H9 (cell line): ENCODE results near the gene SRBD1. TPM values are rescaled to one million over a fixed set of nuclear protein-coding genes. Genes with fewer than 3 reads are reported as not detected.

Experiments
- DNase-seq: peaks from one replicate; pipeline ENCODE4 v3.0.0-alpha.2; 2017
- H2AFZ ChIP-seq: one replicate; pipeline ENCODE4 v1.6.1; 2013; ENCODE audit warnings: mild to moderate bottlenecking, low read length, control low read depth, moderate library complexity
- H2AK5ac ChIP-seq: 2 replicates; pipeline ENCODE4 v1.6.1; 2013; ENCODE audit warnings: low read length, control low read depth, mixed read lengths; ENCODE audit not compliant: insufficient read length
- H2BK120ac ChIP-seq: one replicate; pipeline ENCODE4 v1.6.1; 2013; ENCODE audit warnings: low read depth, mild to moderate bottlenecking, low read length, control low read depth, inconsistent platforms; ENCODE audit not compliant: poor library complexity, severe bottlenecking
- H2BK12ac ChIP-seq: 2 replicates; pipeline ENCODE4 v1.6.1; 2013; ENCODE audit warnings: low read length, control low read depth, mixed read lengths, low read depth; ENCODE audit not compliant: insufficient read length
- H2BK15ac ChIP-seq: 2 replicates; pipeline ENCODE4 v1.6.1; 2013; ENCODE audit warnings: low read depth, low read length, control low read depth
- H2BK20ac ChIP-seq: one replicate; pipeline ENCODE4 v1.6.1; 2013; ENCODE audit warnings: low read depth, mild to moderate bottlenecking, low read length, control low read depth, inconsistent platforms; ENCODE audit not compliant: poor library complexity, severe bottlenecking
- H2BK5ac ChIP-seq: 2 replicates; pipeline ENCODE4 v1.6.1; 2013; ENCODE audit warnings: low read length, control low read depth, mixed read lengths; ENCODE audit not compliant: insufficient read length
- H3K14ac ChIP-seq: 2 replicates; pipeline ENCODE4 v1.6.1; 2013; ENCODE audit warnings: low read length, control low read depth; ENCODE audit not compliant: insufficient read depth
- H3K18ac ChIP-seq: 2 replicates; pipeline ENCODE4 v1.6.1; 2013; ENCODE audit warnings: low read depth, mild to moderate bottlenecking, mixed read lengths, low read length, control low read depth; ENCODE audit not compliant: insufficient read length
- H3K23ac ChIP-seq: 2 replicates; pipeline ENCODE4 v1.6.1; 2013; ENCODE audit warnings: low read length, control low read depth, mixed read lengths, low read depth; ENCODE audit not compliant: insufficient read length
- H3K23me2 ChIP-seq: 2 replicates; pipeline ENCODE4 v1.6.1; 2013; ENCODE audit warnings: low read depth, mild to moderate bottlenecking, mixed read lengths, low read length, control low read depth; ENCODE audit not compliant: insufficient read length, poor library complexity, severe bottlenecking
- H3K27ac ChIP-seq: 2 replicates; pipeline ENCODE4 v1.5.1; 2013; ENCODE audit warnings: low read length, control low read depth, mixed read lengths, low read depth; ENCODE audit not compliant: insufficient read length
- H3K27me3 ChIP-seq: 2 replicates; pipeline ENCODE4 v1.6.1; 2013; ENCODE audit warnings: low read length, control low read depth, inconsistent platforms; ENCODE audit not compliant: insufficient read depth
- H3K4ac ChIP-seq: 2 replicates; pipeline ENCODE4 v1.6.1; 2013; ENCODE audit warnings: low read depth, mild to moderate bottlenecking, control low read depth, inconsistent platforms, low read length, moderate library complexity
- H3K4me1 ChIP-seq: 2 replicates; pipeline ENCODE4 v1.6.1; 2013; ENCODE audit warnings: low read length, control low read depth, inconsistent platforms; ENCODE audit not compliant: insufficient read depth
- H3K4me2 ChIP-seq: 2 replicates; pipeline ENCODE4 v1.6.1; 2013; ENCODE audit warnings: low read length, control low read depth, mixed read lengths; ENCODE audit not compliant: insufficient read length, insufficient read depth
- H3K56ac ChIP-seq: 2 replicates; pipeline ENCODE4 v1.6.1; 2013; ENCODE audit warnings: low read depth, mild to moderate bottlenecking, mixed read lengths, low read length, control low read depth; ENCODE audit not compliant: insufficient read length
- H3K79me1 ChIP-seq: 2 replicates; pipeline ENCODE4 v1.6.1; 2013; ENCODE audit warnings: low read depth, mild to moderate bottlenecking, moderate library complexity, low read length, control low read depth, inconsistent platforms; ENCODE audit not compliant: insufficient read depth, poor library complexity, severe bottlenecking
- H3K79me2 ChIP-seq: 2 replicates; pipeline ENCODE4 v1.6.1; 2013; ENCODE audit warnings: low read length, control low read depth, inconsistent platforms; ENCODE audit not compliant: insufficient read depth
- H3K9ac ChIP-seq: 2 replicates; pipeline ENCODE4 v1.6.1; 2013; ENCODE audit warnings: low read length, control low read depth, mixed read lengths; ENCODE audit not compliant: insufficient read length; ENCODE audit errors: extremely low read depth
- H3K9me3 ChIP-seq: one replicate; pipeline ENCODE4 v1.6.1; 2013; ENCODE audit warnings: low read depth, low read length, inconsistent platforms; ENCODE audit not compliant: control insufficient read depth
- H3T11ph ChIP-seq: one replicate; pipeline ENCODE4 v1.6.1; 2013; ENCODE audit warnings: mild to moderate bottlenecking, low read length, control low read depth, inconsistent platforms
- H4K20me1 ChIP-seq: one replicate; pipeline ENCODE4 v1.6.1; 2013; ENCODE audit not compliant: control insufficient read depth, insufficient read length, insufficient read depth
- H4K5ac ChIP-seq: 2 replicates; pipeline ENCODE4 v1.6.1; 2013; ENCODE audit warnings: low read depth, mild to moderate bottlenecking, mixed read lengths, low read length, control low read depth; ENCODE audit not compliant: insufficient read length
- H4K8ac ChIP-seq: replicated peaks from 2 replicates; pipeline ENCODE4 v1.6.1; 2013; ENCODE audit warnings: low read length, control low read depth, mixed read lengths, low read depth; ENCODE audit not compliant: insufficient read length
- H4K91ac ChIP-seq: 2 replicates; pipeline ENCODE4 v1.6.1; 2013; ENCODE audit warnings: low read depth, mild to moderate bottlenecking, moderate library complexity, mixed read lengths, low read length, control low read depth; ENCODE audit not compliant: insufficient read length
- H3K27ac Mint-ChIP-seq, 3 experiments: 2 replicates in 2 of 3; 3 replicates in 1 of 3; pipeline ENCODE4 v1.8.0; 2020 to 2021; ENCODE audit warnings: mixed read lengths in 3 of 3, mild to moderate bottlenecking in 1 of 3, moderate library complexity in 1 of 3
- H3K27me3 Mint-ChIP-seq: 2 replicates; pipeline ENCODE4 v1.8.0; 2021; ENCODE audit warnings: low read depth, mild to moderate bottlenecking, moderate library complexity, mixed read lengths
- H3K36me3 Mint-ChIP-seq, 3 experiments: 2 replicates in 2 of 3; 3 replicates in 1 of 3; pipeline ENCODE4 v1.8.0; 2020 to 2021; ENCODE audit warnings: low read depth in 3 of 3, mixed read lengths in 3 of 3; ENCODE audit not compliant: insufficient read depth in 1 of 3
- H3K4me1 Mint-ChIP-seq, 2 experiments: 2 replicates each; pipeline ENCODE4 v1.8.0; 2020; ENCODE audit warnings: mixed read lengths in 2 of 2
- H3K4me3 Mint-ChIP-seq, 2 experiments: 2 replicates in 1 of 2; 3 replicates in 1 of 2; pipeline ENCODE4 v1.8.0; 2020 to 2021; ENCODE audit warnings: mild to moderate bottlenecking in 2 of 2, mixed read lengths in 2 of 2, moderate library complexity in 1 of 2
- H3K9me3 Mint-ChIP-seq, 2 experiments: 2 replicates in 1 of 2; 3 replicates in 1 of 2; pipeline ENCODE4 v1.8.0; 2020; ENCODE audit warnings: mild to moderate bottlenecking in 2 of 2, mixed read lengths in 2 of 2, moderate library complexity in 1 of 2
- WGBS: extraction: QIAGEN DNeasy Blood & Tissue Kit; methylation state at CpG from one replicate; pipeline ENCODE4 v1.1.7; 2013; ENCODE audit warnings: missing lambda C conversion rate, low lambda C conversion rate, mixed read lengths; ENCODE audit not compliant: insufficient read length; ENCODE audit errors: extremely low coverage; 5-methylcytosine and 5-hydroxymethylcytosine counted together
- total RNA-seq: library from RNA; stranded (reverse); gene quantifications from 2 replicates; pipeline ENCODE4 v1.2.1, GENCODE V29; 2021
- TF ChIP-seq, protein P1 (sequence below): fragments of 200-600 bp; sonication (generic); conservative IDR thresholded peaks from 3 replicates; pipeline ENCODE4 v1.8.0; 2021; ENCODE audit warnings: antibody characterized with exemption, mild to moderate bottlenecking

SRBD1 gene
- total RNA-seq, 1 experiment from 2014 or later = 18.3 TPM

DNA sequence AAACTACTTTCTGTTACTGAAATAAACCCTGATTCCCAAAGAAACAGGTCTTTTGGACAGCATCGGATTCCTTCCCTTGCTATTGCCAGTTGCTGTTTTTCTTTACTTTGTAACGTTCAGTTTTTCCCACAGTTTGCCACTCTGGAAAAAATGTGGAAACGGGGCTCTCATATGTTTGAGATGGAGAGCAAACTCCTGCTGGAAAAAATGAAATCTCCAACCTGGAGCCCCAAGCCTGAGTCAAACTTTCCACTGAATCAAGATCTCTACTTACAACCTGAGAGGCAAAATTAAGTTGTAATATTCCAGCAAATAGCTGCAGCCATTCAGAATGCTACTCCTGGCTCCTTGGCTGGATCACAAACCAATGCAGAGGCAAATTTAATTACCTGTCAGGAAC, 270.7 kb downstream of the SRBD1 start:
- TF ChIP-seq, protein P1, sequence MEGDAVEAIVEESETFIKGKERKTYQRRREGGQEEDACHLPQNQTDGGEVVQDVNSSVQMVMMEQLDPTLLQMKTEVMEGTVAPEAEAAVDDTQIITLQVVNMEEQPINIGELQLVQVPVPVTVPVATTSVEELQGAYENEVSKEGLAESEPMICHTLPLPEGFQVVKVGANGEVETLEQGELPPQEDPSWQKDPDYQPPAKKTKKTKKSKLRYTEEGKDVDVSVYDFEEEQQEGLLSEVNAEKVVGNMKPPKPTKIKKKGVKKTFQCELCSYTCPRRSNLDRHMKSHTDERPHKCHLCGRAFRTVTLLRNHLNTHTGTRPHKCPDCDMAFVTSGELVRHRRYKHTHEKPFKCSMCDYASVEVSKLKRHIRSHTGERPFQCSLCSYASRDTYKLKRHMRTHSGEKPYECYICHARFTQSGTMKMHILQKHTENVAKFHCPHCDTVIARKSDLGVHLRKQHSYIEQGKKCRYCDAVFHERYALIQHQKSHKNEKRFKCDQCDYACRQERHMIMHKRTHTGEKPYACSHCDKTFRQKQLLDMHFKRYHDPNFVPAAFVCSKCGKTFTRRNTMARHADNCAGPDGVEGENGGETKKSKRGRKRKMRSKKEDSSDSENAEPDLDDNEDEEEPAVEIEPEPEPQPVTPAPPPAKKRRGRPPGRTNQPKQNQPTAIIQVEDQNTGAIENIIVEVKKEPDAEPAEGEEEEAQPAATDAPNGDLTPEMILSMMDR = no peak
- H3K79me2 ChIP-seq = no peaks in the 10 kb centered on the region
- no peak overlapping the region for H2BK20ac ChIP-seq
- no peak overlapping the region for H4K8ac ChIP-seq
- no peak overlapping the region for H4K5ac ChIP-seq
- no peak overlapping the region for H2AFZ ChIP-seq
- H3K14ac ChIP-seq = no peak overlapping the region
- WGBS = no CpG with 5 or more reads among the region's 3 CpGs
- Mint-ChIP-seq H3K27me3 (peaks cover 1% of the 10 kb centered on the region; the same call in 1 of the 2 replicates), H3K36me3 (no peaks in the 10 kb centered on the region; a peak in 1 of 7 replicates), H3K9me3 (no peaks in the 10 kb centered on the region), H3K4me3 (no peak overlapping the region), H3K27ac (no peak overlapping the region), H3K4me1 (peaks cover 5 to 21% of the 10 kb centered on the region in 2 experiments)
- H4K91ac ChIP-seq = no peak overlapping the region
- H3K9me3 ChIP-seq = no peaks in the 10 kb centered on the region
- no peaks in the 10 kb centered on the region for H3K27me3 ChIP-seq
- no peak overlapping the region for H3K27ac ChIP-seq
- H2BK5ac ChIP-seq = no peak overlapping the region
- no peak overlapping the region for H3K4me2 ChIP-seq
- H4K20me1 ChIP-seq = no peaks in the 10 kb centered on the region
- no peak overlapping the region for H3K23ac ChIP-seq
- no peak overlapping the region for H3K9ac ChIP-seq
- H2BK12ac ChIP-seq = no peak overlapping the region
- H3K23me2 ChIP-seq = no peaks in the 10 kb centered on the region
- H3T11ph ChIP-seq = no peak overlapping the region
- no peak overlapping the region for H3K56ac ChIP-seq
- H3K4ac ChIP-seq = no peak overlapping the region
- H2BK15ac ChIP-seq = no peak overlapping the region
- H3K18ac ChIP-seq = no peak overlapping the region
- H2AK5ac ChIP-seq = no peak overlapping the region
- no peaks in the 10 kb centered on the region for H3K4me1 ChIP-seq
- DNase-seq = no peak
- H3K79me1 ChIP-seq = no peaks in the 10 kb centered on the region
- H2BK120ac ChIP-seq = no peak overlapping the region
